NB4 (cell line): ENCODE data around the gene EPAS1.

Experiments
- MYC ChIP-seq: IDR thresholded peaks from 2 replicates; pipeline ENCODE4 v1.6.1; 2011; ENCODE audit warnings: low read depth, low read length
- POLR2A ChIP-seq: IDR thresholded peaks from 2 replicates; pipeline ENCODE4 v1.6.1; 2011; ENCODE audit warnings: mild to moderate bottlenecking; ENCODE audit not compliant: insufficient read length; ENCODE audit errors: extremely low read depth
- TF ChIP-seq, protein P1 (sequence below): IDR thresholded peaks from one replicate; pipeline ENCODE4 v1.5.1; 2012; ENCODE audit warnings: low read depth, low read length
- TF ChIP-seq, protein P2 (sequence below): IDR thresholded peaks from 2 replicates; pipeline ENCODE4 v1.6.1; 2011; ENCODE audit warnings: low read depth, low read length

DNA sequence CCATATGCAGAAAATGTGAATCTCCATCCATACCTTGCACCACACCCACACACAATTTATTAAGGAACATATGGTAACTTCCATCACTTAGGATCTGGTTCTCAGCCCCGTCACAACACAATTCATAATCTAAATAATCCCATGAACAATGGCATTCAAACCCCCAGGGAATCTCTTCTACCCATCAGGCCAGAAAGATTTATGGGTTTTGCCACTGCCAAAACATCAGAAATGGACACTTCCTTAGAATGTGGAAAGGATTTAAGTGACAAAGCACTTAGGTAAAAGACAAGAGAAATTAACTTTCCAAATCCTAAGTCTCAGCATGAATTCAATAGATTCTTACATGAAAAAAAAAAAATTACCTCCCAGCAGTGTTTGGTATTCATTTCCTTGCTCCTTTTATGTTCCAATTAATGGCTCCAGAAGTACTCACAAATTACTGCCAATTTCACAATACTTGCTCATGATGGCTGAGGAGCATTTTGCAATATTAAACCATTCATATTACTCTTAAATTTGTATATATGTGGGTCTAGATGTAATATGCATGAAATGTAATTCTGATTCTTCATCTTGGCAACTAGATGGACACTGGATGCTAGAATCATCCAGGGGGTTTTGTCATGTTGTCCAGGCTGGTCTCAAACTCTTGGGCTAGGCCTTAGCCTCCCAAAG lies 125.6 kb downstream of the EPAS1 start:
- TF ChIP-seq, protein P1, sequence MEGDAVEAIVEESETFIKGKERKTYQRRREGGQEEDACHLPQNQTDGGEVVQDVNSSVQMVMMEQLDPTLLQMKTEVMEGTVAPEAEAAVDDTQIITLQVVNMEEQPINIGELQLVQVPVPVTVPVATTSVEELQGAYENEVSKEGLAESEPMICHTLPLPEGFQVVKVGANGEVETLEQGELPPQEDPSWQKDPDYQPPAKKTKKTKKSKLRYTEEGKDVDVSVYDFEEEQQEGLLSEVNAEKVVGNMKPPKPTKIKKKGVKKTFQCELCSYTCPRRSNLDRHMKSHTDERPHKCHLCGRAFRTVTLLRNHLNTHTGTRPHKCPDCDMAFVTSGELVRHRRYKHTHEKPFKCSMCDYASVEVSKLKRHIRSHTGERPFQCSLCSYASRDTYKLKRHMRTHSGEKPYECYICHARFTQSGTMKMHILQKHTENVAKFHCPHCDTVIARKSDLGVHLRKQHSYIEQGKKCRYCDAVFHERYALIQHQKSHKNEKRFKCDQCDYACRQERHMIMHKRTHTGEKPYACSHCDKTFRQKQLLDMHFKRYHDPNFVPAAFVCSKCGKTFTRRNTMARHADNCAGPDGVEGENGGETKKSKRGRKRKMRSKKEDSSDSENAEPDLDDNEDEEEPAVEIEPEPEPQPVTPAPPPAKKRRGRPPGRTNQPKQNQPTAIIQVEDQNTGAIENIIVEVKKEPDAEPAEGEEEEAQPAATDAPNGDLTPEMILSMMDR: no peak
- TF ChIP-seq POLR2A: no peak
- TF ChIP-seq, protein P2, sequence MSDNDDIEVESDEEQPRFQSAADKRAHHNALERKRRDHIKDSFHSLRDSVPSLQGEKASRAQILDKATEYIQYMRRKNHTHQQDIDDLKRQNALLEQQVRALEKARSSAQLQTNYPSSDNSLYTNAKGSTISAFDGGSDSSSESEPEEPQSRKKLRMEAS: no peak
- no peak for TF ChIP-seq MYC
